IPS-11a (cell line): Measurements from ENCODE around the gene ZNF219.

Experiments used
- H3K4me3 ChIP-seq: one replicate; pipeline ENCODE4 v1.5.1; 2013; ENCODE audit warnings: low read depth, low read length, control low read depth

Gene ZNF219

DNA sequence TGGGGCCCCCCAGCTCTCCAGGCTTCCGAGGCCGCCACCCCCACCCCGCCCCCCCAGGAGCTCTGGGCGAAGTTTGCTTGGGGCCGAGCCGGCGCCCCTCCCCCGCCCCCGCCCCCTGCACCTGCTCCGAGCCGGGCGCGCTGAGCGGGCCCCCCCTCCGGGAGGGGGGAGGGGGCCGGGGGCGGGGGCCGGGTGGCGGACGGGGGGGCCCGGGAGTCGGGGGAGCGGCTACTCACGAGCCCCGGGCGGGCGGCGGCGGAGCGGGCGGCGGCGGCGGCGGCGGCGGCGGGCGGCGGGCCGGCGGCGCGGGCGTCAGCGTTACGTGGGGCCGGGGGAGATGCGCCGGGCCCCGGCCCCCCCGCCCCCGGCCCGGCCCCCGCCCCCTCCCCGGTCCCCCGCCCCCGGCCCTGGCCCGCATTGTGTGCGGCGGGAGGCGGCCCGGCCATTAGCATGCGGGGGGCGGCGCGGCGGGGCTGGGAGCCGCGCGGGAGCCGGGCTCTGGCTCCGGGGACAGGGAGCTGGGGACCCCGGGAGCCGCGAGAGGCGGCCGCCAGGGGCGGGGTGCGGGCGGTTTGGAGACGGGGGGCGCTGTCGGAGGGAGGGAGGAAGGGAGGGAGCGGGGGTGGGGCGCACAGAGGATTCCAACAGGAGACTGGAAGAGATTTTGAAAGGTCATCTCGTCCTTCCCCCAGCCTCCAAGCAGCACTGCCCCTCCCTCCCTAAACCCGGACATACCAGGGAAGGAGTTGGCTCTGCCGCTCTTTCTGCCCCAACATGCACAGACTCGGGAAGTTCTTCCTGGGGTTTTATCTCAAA lies at the start of gene ZNF219:
TSS of gene ZNF219 (minus strand) at position 580 of the 816 bp plus-strand sequence. CDS start 5,064 bp downstream, outside the sequence.
- peak within 1 kb of the TSS; percentile 59 for H3K4me3 ChIP-seq

- H3K4me3 ChIP-seq = no peak overlapping the region
These were observed 47.0 kb upstream of the ZNF219 start for GRCh38 chr14:21145437-21145836.

DNA sequence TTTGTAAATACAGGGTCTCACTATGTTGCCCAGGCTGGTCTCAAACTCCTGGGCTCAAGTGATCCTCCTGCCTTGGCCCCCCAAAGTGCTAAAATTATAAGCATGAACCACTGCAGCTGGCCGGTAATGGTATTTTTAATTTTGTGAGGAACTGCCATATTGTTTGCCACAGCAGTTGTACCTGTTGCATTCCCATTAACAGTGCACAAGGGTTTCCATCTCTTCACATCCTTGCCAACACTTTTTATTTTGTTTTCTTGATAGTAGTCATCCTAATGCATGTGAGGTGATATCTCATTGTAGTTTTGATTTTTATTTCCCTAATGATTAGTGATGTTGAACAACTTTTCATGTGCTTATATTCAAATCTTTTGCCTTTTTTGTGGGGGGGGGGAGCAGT lies 43.9 kb upstream of the ZNF219 start:
- H3K4me3 ChIP-seq = no peak overlapping the region

GRCh38 chr14:21136024-21136423 lies 37.6 kb upstream of the ZNF219 start:
- no peak overlapping the region for H3K4me3 ChIP-seq

- H3K4me3 ChIP-seq = no peak overlapping the region
These were observed 35.4 kb upstream of the ZNF219 start for GRCh38 chr14:21133901-21134300.

GRCh38 chr14:21123429-21123828 lies 25.0 kb upstream of the ZNF219 start:
- H3K4me3 ChIP-seq = no peak overlapping the region

DNA sequence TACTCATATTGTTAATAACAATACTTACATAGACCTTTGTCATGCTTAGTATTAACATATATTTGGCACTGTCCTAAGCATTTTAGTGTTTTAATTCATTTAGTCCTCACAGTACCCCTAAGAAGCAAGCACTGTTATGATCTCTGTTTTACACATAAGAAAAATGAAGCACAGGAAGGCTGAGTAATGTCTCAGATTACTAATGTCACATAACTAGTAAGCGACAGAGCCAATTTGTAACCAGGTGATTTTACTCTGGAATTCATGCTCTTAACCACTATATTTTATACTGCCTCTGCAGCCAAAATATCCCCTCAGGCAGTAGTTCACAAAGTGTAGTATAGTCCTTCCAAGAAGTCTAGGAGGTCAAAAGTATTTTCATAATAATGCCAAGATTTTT lies 22.7 kb upstream of the ZNF219 start:
- no peak overlapping the region for H3K4me3 ChIP-seq

- no peak overlapping the region for H3K4me3 ChIP-seq
These were observed 22.2 kb upstream of the ZNF219 start for GRCh38 chr14:21120686-21121085.

DNA sequence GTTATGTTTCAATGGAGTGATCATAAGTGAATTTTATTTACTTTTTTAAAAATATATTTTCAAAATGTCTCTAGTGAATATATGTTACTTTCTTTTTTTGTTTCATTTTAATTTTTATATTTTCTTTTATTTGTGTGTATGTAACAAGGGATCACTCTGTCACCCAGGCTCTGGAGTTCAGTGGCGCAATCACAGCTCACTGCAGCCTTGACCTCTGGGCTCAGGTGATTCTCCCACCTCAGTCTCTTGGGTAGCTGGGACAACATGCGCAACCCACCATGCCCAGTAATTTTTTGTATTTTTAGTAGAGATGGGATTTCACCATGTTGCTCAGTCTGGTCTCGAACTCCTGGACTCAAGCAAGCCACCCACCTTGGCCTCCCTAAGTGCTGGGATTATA lies 20.5 kb upstream of the ZNF219 start:
- no peak overlapping the region for H3K4me3 ChIP-seq

GRCh38 chr14:21113369-21113768 lies 14.9 kb upstream of the ZNF219 start:
- H3K4me3 ChIP-seq = no peak overlapping the region

DNA sequence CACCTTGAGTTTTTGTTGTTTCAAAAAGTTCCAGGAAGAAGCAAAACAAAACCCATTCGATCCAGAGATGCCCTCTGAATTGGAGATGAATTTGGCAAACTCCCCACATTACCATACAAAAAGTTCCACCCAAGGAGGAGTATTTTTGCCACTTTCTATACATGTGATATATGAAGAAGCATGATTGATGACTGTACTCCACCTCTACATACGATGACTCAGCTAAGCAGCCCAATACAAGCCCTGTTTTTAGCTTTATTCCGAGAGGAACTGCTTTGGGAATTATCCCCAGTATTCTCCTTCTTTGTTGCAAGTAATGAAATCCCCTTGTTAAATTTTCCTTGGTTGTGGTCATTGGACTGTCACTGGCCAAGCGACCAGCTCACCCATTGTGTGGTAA lies 13.8 kb upstream of the ZNF219 start:
- no peak overlapping the region for H3K4me3 ChIP-seq

- H3K4me3 ChIP-seq = no peak overlapping the region
These were observed 11.1 kb upstream of the ZNF219 start for GRCh38 chr14:21109377-21110138.

DNA sequence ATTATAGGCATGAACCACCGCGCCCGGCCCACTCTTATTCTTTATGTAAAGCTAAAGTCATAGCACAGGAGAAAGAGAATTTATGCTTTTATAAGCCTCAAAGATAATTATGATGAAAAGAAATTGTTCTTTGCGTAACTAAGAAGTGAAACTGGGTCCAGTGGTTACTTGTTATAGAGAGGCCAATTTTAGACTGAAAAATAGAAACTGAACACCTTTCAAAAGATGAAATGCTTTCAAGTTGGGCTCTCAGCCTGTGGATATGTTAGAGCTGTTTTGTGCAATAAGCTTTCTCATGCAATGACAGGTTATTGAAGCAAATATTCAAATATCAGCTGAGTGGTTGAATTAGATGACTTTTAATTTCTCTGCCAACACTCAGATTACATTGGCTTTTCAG lies 10.3 kb upstream of the ZNF219 start:
- H3K4me3 ChIP-seq = no peak overlapping the region

DNA sequence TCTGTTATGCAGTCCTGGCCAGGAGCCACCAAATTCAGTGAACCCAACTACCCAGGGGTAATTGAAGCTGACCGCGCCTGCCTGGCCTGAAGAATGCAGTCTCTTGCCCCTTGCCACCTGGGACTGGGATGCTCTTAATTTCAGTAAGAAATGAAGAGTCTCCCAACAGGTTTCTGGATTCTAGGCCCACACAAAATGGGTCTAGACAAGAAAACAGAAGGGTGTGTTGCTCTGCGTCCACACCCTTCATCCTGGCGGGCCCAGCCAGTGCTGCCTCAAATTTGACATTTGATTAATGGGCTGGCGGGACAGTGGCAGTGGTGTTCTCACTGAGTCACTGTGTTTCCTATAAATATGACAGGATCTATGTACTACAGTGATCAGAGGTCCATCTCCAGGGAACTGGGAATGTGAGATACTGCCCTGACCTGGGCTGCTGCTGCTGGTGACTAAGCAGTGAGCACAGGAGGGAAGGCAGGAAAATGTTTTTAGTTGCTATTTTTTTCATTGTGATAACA lies 8.9 kb upstream of the ZNF219 start:
- no peak overlapping the region for H3K4me3 ChIP-seq

- no peak overlapping the region for H3K4me3 ChIP-seq
These were observed 8.2 kb upstream of the ZNF219 start for GRCh38 chr14:21106498-21107282.

DNA sequence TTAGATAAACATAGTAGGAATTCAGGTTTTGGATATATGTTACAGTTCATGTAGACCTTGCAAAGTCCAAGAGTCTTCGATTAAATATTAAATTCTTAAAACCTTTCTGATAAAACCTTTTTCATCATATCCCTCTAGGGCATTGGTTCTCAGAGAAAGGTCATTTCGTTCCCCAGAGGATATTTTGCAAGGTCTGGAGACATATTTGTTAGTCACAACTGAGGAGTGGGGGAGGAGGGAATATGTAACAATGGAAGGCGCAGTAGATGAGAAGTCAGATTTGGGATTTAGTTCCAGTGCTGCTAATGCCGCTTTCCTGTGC lies 7.7 kb upstream of the ZNF219 start:
- H3K4me3 ChIP-seq = no peak overlapping the region

GRCh38 chr14:21105095-21105494 lies 6.6 kb upstream of the ZNF219 start:
- no peak overlapping the region for H3K4me3 ChIP-seq

DNA sequence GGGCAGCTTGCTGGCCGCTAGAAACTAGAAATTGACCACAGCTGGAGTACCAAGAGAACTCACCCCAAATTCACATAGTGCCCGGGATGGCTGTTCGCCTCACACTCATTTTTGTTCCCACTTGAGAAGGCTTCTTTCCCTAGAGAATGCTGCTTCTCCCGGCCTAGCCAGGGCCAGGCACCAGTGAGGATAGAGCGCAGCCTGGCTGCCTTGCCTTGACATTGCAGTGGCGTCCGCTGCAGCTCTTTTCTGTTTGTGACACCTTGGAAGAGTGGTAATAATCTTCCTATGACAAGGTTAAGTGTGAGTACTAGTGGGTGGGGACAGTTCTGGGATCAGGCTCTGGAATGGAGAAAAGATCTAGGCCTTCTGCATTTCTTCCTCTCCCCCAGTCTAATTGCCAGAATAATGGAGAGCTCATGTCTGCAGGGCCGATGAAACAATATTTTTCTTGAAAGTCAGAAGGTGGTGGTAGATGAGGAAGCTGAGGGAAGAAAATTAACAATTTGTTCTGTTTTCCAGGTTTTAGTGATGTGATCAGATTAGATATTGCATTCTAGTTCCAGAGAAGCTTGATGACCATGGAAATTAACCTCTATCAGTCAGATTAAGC lies 6.1 kb upstream of the ZNF219 start:
- H3K4me3 ChIP-seq = peak overlapping the region; percentile 78

DNA sequence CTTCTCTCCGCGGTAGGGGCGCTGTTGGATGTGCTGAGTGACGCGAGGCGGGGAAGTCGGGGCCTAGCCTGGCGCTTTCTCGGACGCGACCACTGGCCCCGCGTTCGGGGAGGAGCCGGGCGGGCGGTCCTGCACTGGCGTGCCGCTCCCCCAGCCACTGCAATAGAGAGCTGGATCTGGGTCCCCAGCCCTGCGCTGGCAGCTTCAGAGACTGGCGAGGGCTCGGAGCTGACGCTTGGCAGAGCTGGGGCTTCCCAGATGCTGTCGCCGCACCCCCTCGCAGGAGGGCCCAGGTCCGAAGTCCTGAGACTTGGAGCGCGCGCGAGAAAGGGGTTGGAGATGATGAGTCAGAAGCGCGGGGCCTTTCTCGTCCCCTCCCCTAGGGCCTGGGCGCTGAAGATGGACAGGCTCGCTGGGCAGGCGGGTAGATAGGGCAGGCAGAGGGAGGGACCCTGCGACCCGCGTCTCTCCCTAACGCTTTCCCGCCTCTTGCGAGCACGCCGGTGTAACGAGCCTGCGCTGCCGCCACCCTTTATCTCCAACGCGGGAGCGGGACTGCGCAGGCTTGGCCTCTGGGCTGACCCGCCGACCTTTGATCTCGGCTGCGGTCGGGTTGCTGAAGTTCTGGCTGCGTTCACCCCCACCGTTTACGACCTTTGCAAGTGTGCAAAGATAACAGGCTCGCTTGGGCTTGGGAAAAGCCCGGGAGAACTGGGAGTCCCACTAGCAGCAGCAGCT lies 5.4 kb upstream of the ZNF219 start:
- H3K4me3 ChIP-seq = peak overlapping the region; percentile 78

DNA sequence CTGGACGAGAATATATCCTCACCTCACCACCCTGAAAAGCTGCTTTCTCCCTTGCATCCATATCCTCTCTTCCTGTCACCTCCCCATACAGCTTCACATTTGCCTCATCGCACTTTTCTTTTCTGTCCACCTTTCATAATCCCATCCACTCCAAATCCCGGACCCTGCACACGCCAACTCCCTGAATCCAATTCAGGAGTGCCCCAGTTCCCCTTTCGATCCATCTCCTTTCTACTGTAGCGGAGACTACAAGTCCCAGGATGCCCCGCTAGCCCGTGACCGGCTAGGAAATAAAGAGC lies 4.9 kb upstream of the ZNF219 start:
- H3K4me3 ChIP-seq = peak overlapping the region; percentile 78
